Large intestine (tissue), 3 donors: ENCODE measurements around the gene TEAD3. TPM values are rescaled to one million over a fixed set of nuclear protein-coding genes. Genes with fewer than 3 reads are reported as not detected.
"Not testable (repeated sequence)": the region's sequence is repeated elsewhere in the genome, so short reads cannot be mapped to it uniquely, and the experiment has no call there.

Experiments
- DNase-seq, 2 donors: peaks; one replicate each; pipeline versions ENCODE4 v3.0.0 to v3.0.0-alpha.2; 2013
- H3K27ac ChIP-seq: one replicate; pipeline ENCODE4 v1.5.1; 2013; ENCODE audit warnings: low read length
- H3K27me3 ChIP-seq: 2 replicates; pipeline ENCODE4 v1.6.1; 2013; ENCODE audit warnings: low read length; ENCODE audit not compliant: control insufficient read depth, insufficient read depth
- H3K36me3 ChIP-seq: 2 replicates; pipeline ENCODE4 v1.6.1; 2013; ENCODE audit warnings: low read length; ENCODE audit not compliant: control insufficient read depth, insufficient read depth
- H3K4me1 ChIP-seq: one replicate; pipeline ENCODE4 v1.6.1; 2013; ENCODE audit warnings: low read length; ENCODE audit not compliant: control insufficient read depth, insufficient read depth
- H3K4me3 ChIP-seq: one replicate; pipeline ENCODE4 v1.5.1; 2013; ENCODE audit warnings: low read length
- H3K9me3 ChIP-seq: one replicate; pipeline ENCODE4 v1.6.1; 2013; ENCODE audit warnings: mild to moderate bottlenecking, low read depth, low read length, moderate library complexity; ENCODE audit not compliant: control insufficient read depth
- WGBS: methylation state at CpG from one replicate; pipeline ENCODE4 v1.1.5; 2013; ENCODE audit warnings: low lambda C conversion rate; ENCODE audit not compliant: insufficient coverage; 5-methylcytosine and 5-hydroxymethylcytosine counted together
- polyA plus RNA-seq: library from polyadenylated mRNA; unstranded; fragments of 120-200 nt; gene quantifications from one replicate; pipeline ENCODE4 v1.2.1, GENCODE V29; 2013

The TEAD3 gene
- polyA plus RNA-seq, 1 donor, result 41.2 TPM

DNA sequence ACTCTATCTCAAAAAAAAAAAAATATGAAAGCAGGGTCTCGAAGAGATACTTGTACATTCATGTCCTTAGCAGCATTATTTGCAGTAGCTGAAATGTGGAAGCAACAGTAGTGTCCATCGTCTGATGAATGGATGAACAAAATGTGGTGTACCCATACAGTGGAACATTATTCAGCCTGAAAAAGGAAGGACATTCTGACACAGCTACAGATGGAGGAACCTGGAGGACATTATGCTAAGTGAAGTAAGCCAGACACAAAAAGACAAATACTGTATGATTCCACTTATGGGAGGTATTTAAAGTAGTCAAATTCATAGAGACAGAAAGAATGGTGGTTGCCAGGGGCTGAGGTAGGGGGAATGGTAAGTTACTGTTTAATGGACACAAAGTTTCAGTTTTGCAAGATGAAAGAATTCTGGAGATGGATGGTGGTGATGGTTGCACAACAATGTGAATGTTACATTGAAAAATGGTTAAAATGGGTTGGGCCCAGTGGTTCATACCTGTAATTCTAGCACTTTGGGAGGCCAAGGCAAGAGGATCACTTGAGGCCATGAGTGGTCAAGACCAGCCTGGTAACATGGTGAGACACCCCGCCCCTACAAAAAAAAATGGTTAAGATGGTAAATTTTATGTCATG, 27.6 kb upstream of the TEAD3 start:
- no CpG with 5 or more reads among the region's 3 CpGs for WGBS
- Histone ChIP-seq H3K9me3 (no peaks in the 10 kb centered on the region), H3K36me3 (no peaks in the 10 kb centered on the region), H3K27ac (no peak overlapping the region), H3K4me1 (no peaks in the 10 kb centered on the region), H3K4me3 (no peak overlapping the region), H3K27me3 (no peaks in the 10 kb centered on the region)
- DNase-seq, result no peak

DNA sequence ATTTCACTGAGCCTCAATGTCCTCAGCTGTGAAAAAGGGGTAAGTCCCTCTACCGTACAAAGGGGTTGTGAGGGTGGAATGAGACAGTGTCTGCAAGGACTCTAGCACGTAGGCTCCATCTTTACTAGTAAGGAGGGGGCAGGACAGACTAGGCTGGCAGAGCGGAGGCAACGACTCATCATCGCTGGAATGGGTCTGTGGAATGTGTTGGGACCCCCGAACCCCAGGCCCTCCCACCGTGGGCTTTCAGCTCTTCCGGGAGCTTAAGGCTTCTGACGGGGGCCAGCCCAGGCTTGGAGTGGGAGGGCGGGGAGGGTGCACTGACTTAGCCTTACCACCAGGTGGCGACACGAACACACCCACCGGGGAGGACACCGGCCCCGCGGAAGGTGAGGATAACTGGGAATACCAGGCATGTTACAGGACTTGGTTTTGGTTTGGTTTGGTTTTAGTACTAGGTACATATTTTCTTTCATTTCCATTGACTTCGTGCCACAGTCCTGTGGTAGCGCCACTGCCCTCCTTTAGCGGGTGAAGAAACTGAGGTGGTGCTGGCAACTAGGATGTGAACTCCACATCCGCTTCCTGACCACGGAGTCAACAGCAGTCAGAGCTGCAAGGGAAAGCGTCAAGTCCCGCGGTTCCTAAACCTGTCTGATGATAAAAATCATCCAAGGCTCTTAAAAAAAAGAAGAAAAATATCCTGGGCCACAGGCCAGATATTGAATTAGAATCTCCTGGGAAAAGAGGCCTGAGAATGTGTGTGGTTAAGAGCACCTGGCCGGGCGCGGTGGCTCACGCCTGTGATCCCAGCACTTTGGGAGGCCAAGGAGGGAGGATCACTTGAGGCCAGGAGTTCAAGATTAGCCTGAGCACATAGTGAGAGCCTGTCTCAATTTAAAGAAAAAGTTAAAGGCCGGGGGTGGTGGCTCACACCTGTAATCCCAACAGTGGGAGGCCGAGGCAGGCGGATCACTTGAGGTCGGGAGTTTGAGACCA, 26.1 kb upstream of the TEAD3 start:
- Histone ChIP-seq H3K27me3 (no peaks in the 10 kb centered on the region), H3K27ac (no peak overlapping the region), H3K4me3 (no peak overlapping the region), H3K4me1 (no peaks in the 10 kb centered on the region), H3K36me3 (no peaks in the 10 kb centered on the region), H3K9me3 (no peaks in the 10 kb centered on the region)
- DNase-seq, result peak; percentile 53 to 54
- WGBS, result 0% methylated on average over 1 of the region's 32 CpGs

DNA sequence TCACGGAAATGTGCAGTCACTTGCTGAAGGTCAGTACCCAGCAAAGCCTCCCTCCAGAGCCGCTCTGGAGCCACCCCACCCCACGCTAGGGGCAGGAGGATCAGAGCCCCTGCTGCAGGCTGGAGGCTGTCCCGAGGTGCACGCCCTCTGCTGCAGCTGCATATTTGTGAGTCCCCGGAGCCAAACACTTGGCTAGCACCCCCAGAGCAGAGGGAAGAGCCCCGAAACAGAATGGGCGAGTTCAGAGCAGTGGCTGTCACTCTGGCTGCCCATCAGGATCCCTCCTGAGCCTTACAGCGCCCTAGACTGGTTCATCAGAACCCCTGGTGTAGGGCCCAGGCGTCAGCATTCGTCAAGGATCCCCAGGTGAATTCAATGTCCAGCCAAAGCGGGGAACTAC, 25.3 kb upstream of the TEAD3 start:
- no CpG with 5 or more reads among the region's 12 CpGs for WGBS
- no peaks in the 10 kb centered on the region for H3K36me3 ChIP-seq

DNA sequence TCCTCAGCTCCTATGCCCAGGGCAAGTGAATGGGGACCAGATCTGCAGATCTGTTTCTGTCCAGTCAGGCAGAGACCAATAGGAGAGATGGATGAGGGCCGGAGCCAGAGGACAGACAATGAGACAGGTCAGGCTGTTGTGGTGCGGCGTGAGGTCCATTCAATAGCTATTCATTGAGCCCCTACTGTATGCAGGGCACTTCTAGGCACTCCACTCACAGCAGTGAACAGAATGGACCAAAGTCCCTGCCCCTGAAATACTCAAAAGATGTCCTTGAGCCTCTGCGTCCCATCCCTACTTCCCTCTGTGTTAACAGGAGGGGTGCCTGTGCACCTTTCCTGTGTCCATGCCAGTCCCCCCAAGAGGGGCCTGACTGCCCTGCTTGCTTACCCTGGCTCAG, 24.4 kb upstream of the TEAD3 start:
- Histone ChIP-seq H3K4me1 (no peaks in the 10 kb centered on the region), H3K4me3 (no peak overlapping the region), H3K27ac (no peak overlapping the region), H3K9me3 (no peaks in the 10 kb centered on the region), H3K36me3 (no peaks in the 10 kb centered on the region), H3K27me3 (no peaks in the 10 kb centered on the region)
- no CpG with 5 or more reads among the region's 4 CpGs for WGBS
- no peak for DNase-seq

More for the DNA sequence above, 25.3 kb upstream of the TEAD3 start:
- Histone ChIP-seq H3K4me3 (no peak overlapping the region), H3K27ac (no peak overlapping the region), H3K9me3 (no peaks in the 10 kb centered on the region), H3K4me1 (no peaks in the 10 kb centered on the region), H3K27me3 (no peaks in the 10 kb centered on the region)
- DNase-seq, result no peak

DNA sequence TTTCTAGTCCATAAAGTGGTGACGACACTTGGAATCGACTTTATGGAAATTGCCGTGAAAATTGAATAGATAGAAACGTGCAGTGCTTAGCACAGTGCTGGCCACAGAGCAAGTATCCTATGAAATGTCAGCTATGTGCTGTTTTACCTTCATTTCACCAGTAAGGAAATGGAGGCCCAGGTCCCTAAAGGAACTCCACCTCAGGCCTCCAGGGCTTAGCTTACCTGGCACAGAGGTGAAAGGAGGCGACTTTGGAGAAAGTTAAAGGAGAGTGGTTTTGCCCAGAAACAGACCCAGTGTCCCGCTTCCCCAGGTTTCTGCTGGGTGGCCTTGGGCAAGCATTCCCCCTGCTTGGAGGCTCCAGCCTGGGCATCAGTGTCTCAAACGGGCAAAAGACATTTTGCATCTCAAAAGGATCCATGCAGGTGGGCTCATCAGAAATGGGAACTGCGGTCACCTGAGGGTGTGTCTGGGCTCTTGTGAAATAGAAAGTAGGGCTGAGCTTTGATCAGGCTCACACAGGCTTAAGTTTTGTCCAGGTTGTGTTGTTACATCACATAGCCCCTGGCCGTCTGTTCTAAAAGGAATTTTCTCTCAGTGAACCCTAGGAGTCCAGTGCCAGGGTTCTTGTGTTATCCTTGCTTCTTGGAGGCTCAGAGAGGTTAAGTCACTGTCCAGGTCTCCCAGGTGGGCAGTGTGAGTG, 22.6 kb upstream of the TEAD3 start:
- DNase-seq, result no peak
- WGBS, result 100% methylated on average over 1 of the region's 9 CpGs
- Histone ChIP-seq H3K4me3 (no peak overlapping the region), H3K27ac (no peak overlapping the region), H3K27me3 (no peaks in the 10 kb centered on the region), H3K36me3 (no peaks in the 10 kb centered on the region), H3K4me1 (no peaks in the 10 kb centered on the region), H3K9me3 (no peaks in the 10 kb centered on the region)

DNA sequence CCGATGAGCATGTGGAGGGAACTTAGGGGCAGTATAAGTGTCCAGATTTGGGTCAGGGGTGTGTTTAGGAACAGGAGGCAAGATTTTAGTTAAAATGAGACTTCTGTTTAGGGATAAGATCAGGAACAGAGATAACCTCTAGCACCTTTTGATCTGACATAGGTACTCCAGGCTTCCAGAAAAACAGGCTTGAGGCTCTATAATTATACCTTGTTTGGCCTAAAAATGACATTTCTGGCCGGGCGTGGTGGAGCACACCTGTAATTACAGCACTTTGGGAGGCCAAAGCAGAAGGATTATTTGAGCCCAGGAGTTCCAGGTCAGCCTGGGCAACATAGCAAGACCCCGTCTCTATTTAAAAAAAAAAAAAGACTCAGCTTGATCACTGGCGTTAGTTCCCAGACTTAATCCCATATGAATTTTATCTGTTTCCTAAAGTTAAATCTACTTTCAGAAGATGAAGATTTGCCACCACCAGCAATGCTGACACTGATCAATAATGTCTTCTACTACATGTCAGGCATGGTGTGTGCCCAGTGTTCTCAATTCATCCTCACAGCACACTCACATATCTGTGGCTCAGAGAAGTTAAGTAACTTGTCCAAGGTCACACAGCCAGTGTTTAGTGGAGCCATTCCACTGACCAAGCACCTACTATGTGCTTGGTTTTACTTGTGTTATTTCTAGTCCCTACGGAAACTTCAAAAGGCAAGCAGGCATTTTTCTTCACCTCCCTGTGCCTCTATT, 21.9 kb upstream of the TEAD3 start:
- no CpG with 5 or more reads among the region's 6 CpGs for WGBS
- no peak for DNase-seq
- H3K27me3 ChIP-seq, result no peaks in the 10 kb centered on the region

DNA sequence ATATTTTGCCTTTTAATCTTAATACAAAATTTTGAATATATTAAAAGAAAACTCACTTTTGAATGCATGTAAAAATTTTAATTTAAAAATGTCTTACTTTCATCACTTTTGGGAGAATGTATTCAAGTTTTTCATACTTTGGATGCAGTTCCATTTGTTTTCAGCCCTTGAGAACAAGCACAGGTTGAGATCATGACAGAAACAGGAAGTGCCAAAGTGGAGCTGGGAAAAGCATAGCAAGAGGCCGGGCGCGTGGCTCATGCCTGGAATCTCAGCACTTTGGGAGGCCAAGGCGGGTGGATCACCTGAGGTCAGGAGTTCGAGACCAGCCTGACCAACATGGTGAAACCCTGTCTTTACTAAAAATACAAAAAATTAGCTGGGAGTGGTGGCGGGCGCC, 21.1 kb upstream of the TEAD3 start:
- not testable (repeated sequence) for H3K27me3 ChIP-seq, H3K9me3 ChIP-seq, DNase-seq, H3K27ac ChIP-seq, H3K4me3 ChIP-seq, H3K36me3 ChIP-seq, H3K4me1 ChIP-seq
- no CpG with 5 or more reads among the region's 7 CpGs for WGBS

More for the DNA sequence above, 21.9 kb upstream of the TEAD3 start:
- Histone ChIP-seq H3K27ac (no peak overlapping the region), H3K4me1 (no peaks in the 10 kb centered on the region), H3K4me3 (no peak overlapping the region), H3K9me3 (no peaks in the 10 kb centered on the region), H3K36me3 (no peaks in the 10 kb centered on the region)

DNA sequence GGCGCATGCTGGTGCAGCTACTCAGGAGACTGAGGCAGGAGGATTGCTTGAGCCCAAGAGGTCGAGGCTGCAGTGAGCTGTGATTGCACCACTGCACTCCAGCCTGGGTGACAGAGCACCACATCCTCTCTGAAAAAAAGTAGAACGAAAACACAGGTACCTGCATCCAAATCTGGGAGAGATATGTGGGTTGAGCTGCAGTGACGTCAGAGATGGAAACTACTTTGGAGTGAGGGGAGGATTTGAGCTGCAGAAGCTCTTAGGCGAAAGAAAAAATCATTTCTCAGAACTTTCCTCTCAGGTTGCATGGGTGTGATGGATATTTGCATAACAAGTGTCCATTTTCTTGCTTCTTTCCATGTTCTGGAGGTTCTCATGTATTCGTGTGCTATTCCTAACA, 19.8 kb upstream of the TEAD3 start:
- H3K27me3 ChIP-seq, result peaks cover 12% of the 10 kb centered on the region
- DNase-seq, result no peak
- 86% methylated on average over 2 of the region's 6 CpGs for whole genome bisulfite sequencing
- no peak overlapping the region for H3K4me3 ChIP-seq
- no peaks in the 10 kb centered on the region for H3K4me1 ChIP-seq
- H3K27ac ChIP-seq, result no peak overlapping the region
- H3K36me3 ChIP-seq, result no peaks in the 10 kb centered on the region
- H3K9me3 ChIP-seq, result no peaks in the 10 kb centered on the region

DNA sequence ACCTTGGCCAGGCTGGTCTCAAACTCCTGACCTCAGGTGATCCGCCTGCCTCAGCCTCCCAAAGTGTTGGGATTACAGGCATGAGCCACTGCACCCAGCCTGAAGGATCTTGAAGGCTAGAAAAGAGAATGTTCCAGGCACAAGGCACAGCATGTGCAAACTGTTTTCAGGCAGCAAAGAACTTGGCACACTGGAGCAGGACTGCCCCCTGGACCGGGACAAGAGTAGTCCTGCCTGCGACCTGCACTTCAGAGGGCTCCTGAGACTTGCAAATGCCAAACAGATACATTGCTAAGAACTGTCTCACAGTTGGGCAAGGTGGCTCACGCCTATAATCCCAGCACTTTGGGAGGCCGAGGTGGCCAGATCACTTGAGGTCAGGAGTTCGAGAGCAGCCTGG, 19.1 kb upstream of the TEAD3 start:
- H3K4me1 ChIP-seq, H3K9me3 ChIP-seq, H3K36me3 ChIP-seq, H3K4me3 ChIP-seq, H3K27ac ChIP-seq, DNase-seq: not testable (repeated sequence)
- WGBS, result no CpG with 5 or more reads among the region's 6 CpGs
- H3K27me3 ChIP-seq, result peaks cover 19% of the 10 kb centered on the region

DNA sequence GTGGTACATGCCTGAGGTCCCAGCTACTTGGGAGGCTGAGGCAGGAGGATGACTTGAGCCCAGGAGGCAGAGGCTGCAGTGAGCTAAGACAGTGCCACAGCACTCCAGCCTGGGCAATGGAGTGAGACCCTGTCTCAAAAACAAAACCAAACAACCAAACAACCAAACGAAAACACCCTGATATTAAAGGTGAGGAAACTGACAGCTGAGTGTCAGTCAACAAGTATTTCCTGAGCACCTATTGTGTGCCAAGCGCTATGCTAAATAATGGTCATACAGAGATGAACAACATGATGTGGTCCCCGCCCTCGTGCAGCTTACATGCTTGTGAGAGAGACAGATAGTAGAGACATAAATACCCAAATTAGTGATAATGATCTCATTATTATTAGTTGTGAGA, 17.7 kb upstream of the TEAD3 start:
- H3K36me3 ChIP-seq, result no peaks in the 10 kb centered on the region
- peaks cover 3% of the 10 kb centered on the region for H3K4me1 ChIP-seq
- peaks cover 25% of the 10 kb centered on the region for H3K27me3 ChIP-seq
- no peaks in the 10 kb centered on the region for H3K9me3 ChIP-seq
- no CpG with 5 or more reads among the region's 4 CpGs for WGBS
- H3K27ac ChIP-seq, result no peak overlapping the region
- no peak for DNase-seq
- H3K4me3 ChIP-seq, result no peak overlapping the region
